GM15510 (cell line): Measurements from ENCODE around the gene TBC1D5.

Source experiments
- POLR2A ChIP-seq: IDR thresholded peaks from 3 replicates; pipeline ENCODE4 v1.6.1; 2011; ENCODE audit warnings: borderline replicate concordance; ENCODE audit not compliant: insufficient read length; ENCODE audit errors: extremely low read depth

The TBC1D5 gene

DNA sequence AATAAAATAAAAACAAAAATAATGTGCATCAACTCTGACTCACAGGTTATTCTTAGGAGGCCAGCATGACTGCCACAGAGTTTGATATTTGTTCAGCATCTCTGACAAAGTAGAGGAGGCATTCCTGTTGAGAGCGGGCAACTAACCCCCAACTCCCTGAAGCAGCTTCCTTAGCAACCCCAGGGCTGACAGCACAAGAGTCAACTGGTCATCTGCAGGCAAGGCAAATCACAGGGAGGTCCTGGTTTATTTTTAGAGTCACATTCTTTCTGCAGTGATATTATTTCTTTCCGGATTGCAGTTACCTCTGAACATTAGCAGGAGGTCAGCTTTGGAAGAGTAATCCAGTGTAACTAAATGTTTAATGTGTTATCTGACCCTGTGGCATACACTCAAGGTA, 584.7 kb downstream of the TBC1D5 start:
- no peak for TF ChIP-seq POLR2A

DNA sequence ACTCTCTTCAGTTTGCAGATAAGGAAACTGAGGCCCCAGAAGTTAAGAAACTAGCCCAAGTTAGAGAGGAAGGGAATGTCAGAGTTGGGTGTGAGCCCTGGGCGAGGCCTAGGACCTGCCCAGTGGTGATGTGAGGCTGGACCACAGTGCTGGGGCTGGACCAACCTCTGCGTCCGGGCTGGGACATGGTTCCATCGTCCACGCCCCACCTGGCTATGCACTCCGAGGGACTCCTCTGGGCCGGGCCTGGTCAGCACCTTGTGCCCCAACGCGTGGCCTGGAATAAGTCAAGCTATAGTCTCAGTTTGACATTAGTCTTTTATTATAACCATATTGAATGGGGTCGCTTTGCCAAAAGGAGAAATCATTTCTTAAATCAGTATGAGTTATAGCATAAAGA, 585.6 kb downstream of the TBC1D5 start:
- no peak for TF ChIP-seq POLR2A

GRCh38 chr3:17155951-17156350, 586.5 kb downstream of the TBC1D5 start:
- no peak for TF ChIP-seq POLR2A

DNA sequence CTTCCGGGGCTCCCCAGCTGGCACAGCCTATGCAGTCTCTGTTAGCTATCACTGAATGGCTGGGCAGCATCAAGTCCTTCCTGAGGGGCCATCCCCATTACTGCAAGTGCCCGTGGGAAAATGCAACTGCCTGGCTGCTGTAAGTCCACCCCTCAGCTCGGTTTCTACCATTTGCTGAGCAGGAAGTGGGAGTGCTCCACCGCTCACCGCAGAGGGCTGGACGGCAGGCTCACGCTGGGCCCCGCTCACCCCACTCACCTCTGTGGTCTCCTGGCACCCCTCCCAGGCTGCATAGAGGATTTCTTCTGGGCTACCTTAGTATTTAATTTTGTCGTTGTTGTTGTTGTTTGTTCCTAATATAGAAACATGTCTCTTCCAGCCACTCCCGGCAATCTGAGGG, 587.5 kb downstream of the TBC1D5 start:
- no peak for TF ChIP-seq POLR2A

- TF ChIP-seq POLR2A: no peak
Observed at GRCh38 chr3:17154221-17154620, 588.2 kb downstream of the TBC1D5 start.

DNA sequence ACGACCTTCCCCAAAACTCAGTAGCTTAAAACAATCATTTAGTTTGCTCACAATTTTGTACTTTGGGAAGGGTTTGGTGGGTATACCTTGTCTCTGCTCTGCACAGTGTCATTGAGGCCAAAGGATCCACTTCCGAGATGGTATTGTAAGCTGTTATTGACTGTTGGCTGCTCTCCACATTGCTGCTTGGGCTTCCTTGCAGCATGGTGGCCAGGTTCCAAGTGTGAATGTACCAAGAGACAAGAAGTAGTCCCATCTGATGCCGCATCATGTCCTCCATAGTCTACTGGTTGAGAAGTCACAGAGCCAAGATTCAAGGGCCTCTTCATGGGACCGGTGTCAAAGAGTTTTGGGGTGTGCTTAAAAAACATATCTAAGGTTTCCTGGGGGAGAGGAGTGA, 589.2 kb downstream of the TBC1D5 start:
- TF ChIP-seq POLR2A: no peak

- TF ChIP-seq POLR2A: no peak
Observed at GRCh38 chr3:17151598-17152373, 590.6 kb downstream of the TBC1D5 start.

DNA sequence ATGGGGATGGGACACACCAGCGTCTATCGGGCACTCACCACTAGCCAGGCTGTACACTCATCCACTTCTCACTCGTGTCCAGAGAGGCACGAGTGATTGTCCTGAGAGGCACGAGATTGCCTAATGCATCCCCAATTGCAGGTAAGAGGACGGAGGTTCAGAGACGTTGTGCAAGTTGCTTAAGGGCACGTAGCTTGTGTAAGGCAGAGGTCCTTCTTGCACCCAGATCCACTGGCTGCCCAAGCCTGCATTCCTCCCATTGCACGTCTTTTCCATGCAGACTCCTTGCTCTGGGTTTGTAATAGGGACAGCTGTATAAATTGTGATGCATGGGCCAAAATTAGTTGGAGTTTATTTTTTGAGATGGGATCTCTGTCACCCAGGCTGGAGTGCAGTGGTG, 593.4 kb downstream of the TBC1D5 start:
- TF ChIP-seq POLR2A: no peak

GRCh38 chr3:17144665-17144993, 597.8 kb downstream of the TBC1D5 start:
- no peak for TF ChIP-seq POLR2A

GRCh38 chr3:17143893-17144664, 598.4 kb downstream of the TBC1D5 start:
- TF ChIP-seq POLR2A: no peak

GRCh38 chr3:17142516-17142915, 599.9 kb downstream of the TBC1D5 start:
- no peak for TF ChIP-seq POLR2A

DNA sequence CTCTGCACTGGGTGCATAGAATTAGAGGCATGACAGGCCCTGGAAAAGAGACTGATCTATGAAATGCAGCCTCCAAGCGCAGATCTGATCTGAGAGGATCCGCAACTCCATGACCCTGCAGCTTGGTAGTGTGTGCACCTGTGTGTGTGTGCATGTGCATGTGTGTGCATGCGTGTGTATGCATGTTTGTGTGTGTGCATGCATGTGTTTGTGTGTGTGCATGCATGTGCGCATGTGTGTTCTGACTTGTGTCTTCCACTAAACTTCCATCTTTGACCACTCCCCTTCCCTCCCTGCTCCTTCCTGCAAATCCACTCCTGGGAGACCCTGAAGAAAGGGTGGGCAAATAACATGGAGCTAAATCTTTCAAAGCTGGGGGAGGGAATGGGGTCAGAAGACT, 600.7 kb downstream of the TBC1D5 start:
- no peak for TF ChIP-seq POLR2A

DNA sequence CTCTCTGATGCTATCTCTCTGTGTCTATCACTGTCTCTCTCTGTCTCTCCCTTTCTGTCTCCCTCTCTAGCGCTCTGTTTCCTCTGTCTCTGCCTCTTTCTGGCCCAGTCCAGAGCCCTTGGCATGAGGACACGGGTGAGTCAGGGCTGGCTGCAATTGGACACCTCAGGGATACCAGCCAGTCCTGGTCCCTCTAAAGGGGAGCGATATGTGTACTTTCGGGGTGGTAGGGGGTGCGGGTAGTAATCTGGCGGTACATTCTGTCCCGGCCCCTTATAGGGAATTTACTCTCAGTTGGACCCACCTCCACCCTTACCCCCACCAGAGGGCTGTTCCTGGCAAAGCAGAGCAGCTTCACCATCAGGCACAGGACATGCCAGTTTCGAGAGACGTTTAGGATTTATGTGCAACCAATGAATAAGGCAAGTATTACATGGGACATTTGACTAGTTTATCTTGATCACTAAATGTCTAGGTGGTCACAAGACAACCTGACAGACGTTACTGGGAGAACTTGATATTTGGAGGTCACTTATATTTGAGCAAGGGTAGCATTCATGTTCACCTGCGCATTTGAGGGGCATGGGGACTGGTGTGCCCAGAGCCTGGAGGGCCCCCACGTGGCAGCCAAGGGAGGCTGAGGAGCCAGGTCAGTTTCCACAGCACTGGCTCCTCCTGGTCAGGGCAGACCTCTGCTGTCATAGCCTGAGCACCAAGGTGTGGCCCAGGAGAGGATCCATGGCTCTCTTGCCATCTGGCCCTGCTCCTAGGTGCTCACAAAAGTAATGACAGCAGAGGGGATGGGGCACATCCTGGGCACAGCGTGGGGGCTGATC, 601.5 kb downstream of the TBC1D5 start:
- TF ChIP-seq POLR2A: no peak

- no peak for TF ChIP-seq POLR2A
Observed at GRCh38 chr3:17138246-17139039, 604.0 kb downstream of the TBC1D5 start.
